CD4-positive, alpha-beta T cell treated with Interleukin-4 for 4 hours (primary cell): ENCODE data around the gene PTPRQ.
"Not testable (repeated sequence)": the region's sequence is repeated elsewhere in the genome, so short reads cannot be mapped to it uniquely, and the experiment has no call there.

Source experiments
- DNase-seq: peaks from one replicate; pipeline ENCODE4 v3.0.0-alpha.2; 2020

Gene PTPRQ, protein sequence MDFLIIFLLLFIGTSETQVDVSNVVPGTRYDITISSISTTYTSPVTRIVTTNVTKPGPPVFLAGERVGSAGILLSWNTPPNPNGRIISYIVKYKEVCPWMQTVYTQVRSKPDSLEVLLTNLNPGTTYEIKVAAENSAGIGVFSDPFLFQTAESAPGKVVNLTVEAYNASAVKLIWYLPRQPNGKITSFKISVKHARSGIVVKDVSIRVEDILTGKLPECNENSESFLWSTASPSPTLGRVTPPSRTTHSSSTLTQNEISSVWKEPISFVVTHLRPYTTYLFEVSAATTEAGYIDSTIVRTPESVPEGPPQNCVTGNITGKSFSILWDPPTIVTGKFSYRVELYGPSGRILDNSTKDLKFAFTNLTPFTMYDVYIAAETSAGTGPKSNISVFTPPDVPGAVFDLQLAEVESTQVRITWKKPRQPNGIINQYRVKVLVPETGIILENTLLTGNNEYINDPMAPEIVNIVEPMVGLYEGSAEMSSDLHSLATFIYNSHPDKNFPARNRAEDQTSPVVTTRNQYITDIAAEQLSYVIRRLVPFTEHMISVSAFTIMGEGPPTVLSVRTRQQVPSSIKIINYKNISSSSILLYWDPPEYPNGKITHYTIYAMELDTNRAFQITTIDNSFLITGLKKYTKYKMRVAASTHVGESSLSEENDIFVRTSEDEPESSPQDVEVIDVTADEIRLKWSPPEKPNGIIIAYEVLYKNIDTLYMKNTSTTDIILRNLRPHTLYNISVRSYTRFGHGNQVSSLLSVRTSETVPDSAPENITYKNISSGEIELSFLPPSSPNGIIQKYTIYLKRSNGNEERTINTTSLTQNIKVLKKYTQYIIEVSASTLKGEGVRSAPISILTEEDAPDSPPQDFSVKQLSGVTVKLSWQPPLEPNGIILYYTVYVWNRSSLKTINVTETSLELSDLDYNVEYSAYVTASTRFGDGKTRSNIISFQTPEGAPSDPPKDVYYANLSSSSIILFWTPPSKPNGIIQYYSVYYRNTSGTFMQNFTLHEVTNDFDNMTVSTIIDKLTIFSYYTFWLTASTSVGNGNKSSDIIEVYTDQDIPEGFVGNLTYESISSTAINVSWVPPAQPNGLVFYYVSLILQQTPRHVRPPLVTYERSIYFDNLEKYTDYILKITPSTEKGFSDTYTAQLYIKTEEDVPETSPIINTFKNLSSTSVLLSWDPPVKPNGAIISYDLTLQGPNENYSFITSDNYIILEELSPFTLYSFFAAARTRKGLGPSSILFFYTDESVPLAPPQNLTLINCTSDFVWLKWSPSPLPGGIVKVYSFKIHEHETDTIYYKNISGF (N-terminal part only)

DNA sequence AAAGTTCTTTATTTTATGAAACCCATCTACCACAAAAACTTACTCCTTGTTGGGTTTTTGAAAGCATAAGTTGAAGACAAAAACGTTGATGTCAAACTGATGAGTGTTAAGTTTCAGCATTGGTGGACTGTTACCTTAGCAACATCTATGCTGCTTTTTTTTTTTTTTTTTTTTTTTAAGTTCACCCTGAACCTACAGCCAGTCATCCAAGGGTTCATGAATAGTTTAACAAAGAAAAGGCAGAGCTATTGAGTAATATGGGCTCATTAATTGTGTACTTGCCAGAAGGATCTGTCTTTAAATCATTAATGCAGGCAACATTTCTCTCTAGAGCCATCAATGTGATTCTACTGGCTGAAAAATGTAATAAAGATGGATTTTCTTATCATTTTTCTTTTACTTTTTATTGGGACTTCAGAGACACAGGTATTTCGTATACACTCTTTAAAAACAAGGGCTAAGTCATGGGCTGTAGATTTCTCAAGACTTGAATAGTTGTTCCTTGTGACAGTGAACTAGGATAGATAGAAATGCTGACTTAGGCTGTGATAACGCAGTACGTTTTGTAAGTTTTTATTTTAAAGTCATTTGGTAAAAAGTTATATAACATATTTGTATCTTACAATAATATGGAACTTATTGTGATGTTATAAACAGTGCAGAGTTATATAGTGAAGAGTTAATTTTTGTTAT lies at the start of gene PTPRQ:
Gene PTPRQ, plus strand, starts transcription at position 262 of the 693 bp plus-strand sequence. Its CDS starts 111 bp downstream, at position 373.
- DNase-seq: no peak

DNA sequence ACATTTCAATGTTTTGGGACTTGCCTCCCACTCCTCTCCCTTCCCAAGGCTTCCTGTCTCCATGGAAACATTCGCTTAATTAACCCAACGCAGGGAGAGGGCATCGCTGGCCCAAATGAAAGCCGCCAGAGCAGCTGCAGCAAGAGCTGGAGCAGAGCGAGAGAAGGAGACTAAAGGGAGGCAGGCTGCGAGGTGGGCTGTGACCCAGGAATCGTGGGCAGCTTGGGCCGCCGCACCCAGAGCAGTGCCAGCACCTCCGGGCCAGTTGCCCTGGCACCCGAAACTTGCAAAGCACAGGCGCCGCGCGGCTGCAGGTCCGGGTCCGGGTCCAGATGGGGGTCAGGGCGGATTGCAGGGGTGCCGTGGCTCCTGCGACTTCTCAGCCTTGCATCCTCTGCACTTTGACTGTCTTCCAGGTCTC lies 43.5 kb upstream of the PTPRQ start:
- no peak for DNase-seq

DNA sequence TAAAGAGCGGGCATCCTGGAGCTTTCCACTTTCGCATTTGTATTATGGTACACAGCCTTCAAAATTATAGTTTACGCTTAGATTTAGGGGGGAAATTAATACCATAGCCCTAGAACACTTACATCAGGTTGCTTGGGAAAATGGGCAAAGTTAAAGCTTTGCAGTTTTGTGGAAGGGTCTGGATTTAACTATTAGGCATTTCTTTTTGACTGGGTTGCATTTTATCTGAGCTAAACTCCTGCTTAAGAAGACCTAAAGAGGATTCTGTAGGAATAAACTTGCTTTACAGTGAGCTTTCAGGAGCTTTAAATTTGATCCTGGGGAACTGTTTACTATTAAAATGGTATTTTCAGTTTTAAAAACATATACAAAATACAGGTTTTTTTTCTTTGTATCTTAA lies 42.8 kb upstream of the PTPRQ start:
- DNase-seq: no peak

DNA sequence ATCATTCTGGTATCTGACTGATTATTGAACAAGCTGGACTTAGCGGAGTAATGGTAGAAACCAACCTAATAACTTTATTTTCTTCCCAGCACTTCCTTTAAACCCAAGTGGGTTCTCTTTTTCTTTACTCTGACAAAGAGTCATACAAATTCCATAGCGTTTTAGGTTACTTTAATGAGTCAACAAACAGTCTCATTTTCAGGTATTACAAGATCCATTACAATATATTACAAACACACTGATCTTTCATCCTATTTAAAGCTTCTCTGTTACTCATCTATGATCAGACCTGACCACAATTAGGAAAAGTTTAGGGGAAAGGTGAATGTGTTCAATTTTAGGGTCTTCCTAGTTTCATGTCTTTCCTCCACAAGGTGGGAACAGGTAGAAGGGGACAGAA lies 39.4 kb upstream of the PTPRQ start:
- no peak for DNase-seq

DNA sequence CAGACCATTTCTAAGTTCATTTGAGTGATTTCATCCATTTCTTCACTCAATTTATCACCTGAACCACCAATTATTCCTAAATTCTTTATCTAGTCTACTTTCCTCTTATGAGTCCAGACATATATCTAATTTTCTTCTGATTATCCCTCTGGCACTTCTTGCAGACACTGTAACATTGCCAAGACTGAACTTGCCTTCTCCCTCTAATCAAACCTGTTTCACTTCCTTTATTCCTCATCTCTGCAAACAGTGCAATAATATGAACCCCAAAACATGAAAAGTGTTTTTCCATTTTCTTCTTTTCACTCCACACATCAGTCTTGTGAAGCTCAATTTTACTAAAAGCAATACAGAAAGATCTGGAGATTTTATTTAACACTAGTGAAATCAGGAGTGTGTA lies 37.8 kb upstream of the PTPRQ start:
- no peak for DNase-seq

DNA sequence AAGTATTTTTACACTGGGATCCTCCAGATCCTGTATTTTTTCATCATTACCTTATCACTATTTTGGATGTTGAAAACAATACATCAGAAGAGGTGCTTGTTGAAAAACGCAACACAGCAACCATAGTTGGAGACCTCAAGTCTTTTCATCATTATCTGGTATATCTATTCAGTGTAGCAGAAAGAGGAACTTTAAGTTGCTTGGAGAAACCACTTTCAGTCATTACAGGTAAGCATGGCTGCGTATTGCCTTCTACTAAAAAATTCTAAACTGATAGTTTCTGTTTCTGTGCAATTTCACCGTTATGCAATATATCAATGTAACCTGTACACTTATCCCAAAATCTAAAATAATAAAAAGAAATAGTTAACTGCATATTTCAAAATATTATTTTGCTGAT lies 32.2 kb upstream of the PTPRQ start:
- DNase-seq: no peak

DNA sequence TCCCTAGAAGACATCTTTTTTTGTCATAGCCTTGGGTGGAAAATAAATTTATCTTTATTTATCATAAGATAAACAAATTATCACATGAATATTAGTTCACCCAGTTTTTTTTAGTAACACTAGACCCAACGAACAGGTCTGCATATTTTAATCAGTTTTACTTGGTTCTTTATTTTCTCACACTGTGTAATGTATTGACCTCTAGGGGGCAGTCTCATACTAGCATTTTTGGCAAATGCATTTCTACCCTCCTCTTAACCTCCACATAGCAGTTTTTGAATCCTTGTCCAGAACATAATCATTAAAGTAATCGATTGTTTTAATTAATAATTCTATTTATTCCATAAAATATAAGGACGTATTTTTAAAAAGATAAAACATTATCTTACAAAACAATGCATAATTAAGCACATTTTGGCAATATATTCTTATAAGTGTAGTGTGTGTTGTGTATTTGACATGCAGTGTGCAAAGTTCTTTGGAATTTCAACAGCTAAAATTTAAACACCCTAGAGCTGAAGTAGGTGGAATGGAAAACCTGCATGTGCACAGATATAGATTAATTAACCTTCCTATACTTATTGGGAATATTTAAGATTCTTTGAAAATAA lies 31.6 kb upstream of the PTPRQ start:
- no peak for DNase-seq

DNA sequence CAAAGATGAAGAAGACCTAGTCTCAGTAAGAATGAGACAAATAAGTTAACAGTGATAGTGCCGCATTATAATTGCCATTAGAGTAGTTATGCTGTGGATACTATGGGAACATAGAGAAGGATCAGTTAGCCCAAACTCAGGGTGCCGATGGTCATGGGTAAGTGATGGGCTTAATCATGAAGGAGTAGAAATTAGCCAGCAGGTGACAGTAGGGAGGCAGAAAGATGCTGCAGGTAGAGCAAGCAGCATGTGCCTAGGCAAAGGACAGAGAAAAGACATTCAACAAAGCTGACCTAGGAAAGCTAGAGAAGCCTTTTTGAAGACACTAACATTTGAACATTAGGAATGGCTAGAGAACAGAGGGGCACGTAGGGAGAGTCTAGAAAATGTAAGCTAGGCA lies 30.6 kb upstream of the PTPRQ start:
- no peak for DNase-seq

DNA sequence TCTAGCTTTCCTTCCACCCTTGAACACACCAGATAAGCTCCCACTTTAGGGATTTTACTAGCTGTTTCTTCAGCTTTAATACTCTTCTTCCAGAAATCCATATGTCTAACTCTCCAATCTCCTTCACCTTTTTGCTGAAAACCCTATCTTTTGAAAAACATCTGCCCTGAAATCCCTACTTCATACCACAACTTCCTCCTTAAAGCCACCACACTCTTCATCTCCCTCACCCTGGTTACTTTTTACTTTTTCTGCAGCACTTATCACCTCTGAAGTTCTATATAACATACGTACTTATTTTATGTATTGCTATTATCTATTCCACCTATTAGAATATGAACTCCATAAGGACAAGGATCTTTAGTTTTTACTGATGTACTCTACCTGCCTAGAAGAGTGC lies 28.6 kb upstream of the PTPRQ start:
- DNase-seq: no peak

DNA sequence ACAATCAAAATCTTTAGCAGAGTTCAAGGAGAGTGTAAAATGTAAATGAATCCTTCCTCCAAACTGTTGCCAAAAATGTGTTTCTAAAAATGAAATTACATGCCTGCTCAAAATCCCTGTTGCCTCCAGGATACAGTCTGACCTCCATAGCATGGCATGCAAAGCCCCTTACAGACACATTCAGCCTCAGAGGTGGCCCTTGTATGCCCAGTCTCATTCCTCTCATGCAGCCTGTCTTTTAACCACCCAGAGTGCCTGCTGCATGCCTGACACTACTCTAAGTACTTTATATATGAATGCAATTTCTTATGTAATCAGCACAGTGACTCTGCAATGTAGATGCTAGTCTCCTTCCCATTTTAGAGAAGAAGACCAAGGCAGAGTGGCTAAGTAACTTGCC lies 24.4 kb upstream of the PTPRQ start:
- no peak for DNase-seq

DNA sequence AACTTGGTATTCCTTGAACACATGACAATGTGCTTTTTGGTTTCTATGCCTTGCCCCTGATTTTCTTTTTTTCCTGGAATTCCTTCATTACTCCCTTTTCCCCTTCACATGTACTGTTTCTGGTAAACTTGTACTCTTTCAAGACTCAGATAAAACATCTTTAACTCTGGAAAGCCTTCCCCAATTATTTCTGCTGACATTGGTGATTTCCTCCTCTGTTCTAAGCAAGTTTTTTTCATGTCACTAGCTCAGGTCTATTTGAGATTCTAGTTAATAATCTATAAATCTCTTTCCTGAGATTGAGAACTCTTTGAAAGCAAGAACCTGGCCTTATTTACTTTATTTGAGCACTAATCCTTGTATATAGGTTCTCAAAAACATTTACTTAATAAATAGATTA lies 24.0 kb upstream of the PTPRQ start:
- DNase-seq: no peak

DNA sequence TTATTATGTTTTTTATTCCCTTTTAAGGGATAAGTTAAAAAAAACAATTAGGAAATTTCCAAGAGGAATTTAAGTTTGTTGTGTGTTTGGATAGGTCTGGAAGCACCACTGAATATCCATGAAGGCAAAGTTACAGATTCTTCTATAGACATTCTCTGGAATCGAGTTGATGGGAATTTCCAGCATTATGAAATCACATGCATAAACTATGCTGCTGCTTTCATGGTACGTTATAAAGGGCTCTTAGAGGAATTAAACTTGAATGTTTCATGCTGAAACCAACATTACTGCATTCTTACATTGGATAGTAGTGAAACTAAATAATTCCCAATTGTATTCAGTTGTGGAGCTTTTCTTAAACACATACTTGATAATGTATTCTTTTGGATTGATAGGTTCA lies 21.5 kb upstream of the PTPRQ start:
- DNase-seq: no peak

DNA sequence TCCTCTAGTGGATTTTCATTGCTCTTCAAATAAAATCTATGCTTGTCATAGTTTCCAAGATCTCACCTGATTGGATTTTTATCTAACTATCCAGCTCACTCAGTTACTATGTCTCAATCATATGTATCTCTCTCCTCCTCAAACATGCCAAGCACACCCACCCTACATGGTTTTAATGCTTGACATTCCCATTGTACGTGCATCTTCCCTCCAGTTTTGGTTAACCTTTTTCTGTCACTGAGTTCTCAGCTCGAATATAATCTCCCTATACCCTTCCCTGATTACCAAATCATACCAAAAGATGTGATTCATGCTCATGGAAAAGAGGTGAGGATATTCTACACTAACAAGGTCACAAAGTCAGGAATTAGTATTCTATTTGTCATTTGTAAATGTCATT lies 12.0 kb upstream of the PTPRQ start:
- DNase-seq: no peak

DNA sequence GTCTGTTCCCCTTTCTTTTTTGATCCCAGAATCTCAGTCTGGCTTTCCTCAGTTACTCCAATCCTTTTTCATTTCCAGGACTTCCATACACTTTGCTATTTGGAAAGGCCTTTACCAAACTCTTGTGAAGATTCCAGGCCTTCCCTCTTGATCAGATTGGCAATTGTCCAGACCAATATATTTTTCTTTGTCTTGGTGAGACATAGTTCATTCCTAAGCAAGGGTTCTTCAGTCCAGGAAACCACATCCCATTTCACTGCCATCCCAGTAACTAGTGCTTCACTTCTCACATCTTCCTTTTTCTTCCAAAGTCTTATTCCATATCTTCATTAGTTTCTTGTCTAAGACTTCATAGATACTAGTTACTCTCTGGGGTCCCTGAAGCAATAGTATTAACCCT lies 2.1 kb upstream of the PTPRQ start:
- DNase-seq: no peak

DNA sequence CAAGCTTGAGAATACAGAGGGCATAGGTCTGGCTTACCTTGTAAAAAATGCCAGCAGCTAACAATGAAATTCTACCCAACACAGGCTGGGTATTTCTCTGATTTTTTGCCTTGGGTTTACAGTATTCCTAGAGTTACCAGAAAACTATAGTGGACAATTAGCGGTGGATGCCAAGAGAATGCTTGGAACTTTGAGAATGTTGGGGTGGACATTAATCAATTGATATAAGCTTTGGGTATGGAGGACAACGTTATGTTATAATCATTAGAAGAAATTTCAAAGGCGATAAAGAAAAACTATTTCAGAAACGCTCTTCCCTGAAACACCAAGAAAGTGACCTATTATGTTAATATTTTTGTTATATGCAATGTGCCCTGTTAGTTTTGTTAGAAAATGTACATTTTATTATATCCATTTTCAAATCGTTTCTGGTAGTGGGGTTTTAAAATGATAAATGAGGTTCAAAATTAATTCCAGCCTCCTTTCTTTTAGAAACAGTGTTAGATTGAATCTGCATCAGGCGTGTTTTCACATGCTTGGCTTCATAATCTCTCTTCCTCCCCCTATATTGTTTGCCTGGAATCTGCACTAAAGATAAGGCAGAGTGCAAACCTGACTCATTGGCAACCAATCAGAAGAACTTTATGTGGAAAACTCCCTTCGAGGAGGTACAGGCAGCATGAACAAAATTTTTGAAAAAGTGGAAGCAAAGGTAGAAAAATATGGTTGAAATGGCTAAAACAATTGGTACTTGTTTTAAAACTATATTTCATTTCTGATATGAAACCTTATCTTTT lies 1.4 kb upstream of the PTPRQ start:
- DNase-seq: no peak

DNA sequence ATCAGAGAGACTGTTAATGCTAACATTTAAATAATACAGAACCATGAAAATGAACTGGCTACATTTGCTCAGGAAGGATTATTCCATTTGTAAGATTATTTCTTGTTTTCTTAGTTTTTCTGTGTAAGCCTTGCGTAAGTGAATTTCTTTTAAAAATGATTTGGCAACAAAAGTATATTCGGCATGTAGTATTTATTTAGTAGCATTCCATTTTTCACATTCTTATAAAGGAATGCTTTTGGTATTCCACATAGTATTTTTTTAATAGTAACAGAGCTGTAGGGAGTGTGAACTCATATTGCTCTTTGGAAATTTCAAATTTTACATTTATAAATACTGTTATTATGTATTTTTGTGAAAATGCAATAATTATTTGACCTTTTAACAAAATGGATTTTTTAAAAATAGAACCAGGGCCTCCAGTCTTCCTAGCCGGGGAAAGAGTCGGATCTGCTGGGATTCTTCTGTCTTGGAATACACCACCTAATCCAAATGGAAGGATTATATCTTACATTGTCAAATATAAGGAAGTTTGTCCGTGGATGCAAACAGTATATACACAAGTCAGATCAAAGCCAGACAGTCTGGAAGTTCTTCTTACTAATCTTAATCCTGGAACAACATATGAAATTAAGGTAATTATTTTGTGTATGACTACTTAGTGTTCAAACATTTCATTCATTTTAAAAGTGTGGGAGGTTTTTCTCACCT lies 1.2 kb downstream of the PTPRQ start:
- DNase-seq: no peak

DNA sequence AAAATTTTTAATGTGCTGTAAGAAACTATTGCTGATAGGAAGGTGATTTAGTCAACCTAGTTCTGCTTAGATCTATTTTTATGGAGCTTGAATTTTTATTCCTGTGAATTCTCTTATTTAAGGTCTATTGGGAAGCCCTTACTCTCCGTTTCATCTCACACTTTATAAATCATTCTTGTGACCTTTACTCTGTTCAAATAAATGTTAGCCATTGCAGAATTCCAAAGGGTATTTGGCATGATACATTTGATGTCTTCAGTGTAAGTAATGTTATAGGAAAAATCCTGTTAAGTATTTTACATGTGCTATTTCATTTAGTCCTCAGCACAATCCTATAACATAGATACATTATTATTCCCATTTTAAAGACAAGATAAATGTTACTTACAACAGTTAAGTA lies 12.5 kb downstream of the PTPRQ start:
- no peak for DNase-seq

DNA sequence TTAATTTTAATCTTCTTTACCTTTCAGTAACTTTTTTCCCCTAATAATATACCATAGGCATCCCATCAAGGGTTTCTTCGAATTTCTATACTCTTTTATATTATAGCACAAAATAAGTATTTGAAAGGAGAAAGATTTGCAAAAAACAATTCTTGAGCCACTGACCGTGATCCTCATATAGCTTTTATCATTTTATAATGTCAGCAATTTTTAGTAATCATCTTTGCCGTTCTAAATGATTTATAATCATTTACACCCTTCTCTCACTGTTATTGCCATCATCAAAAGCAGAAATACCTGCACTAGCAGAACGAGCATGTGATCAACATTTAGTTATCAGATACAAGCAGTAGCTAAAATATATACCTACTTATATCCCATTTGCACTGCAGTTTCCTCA lies 16.9 kb downstream of the PTPRQ start:
- DNase-seq: no peak

DNA sequence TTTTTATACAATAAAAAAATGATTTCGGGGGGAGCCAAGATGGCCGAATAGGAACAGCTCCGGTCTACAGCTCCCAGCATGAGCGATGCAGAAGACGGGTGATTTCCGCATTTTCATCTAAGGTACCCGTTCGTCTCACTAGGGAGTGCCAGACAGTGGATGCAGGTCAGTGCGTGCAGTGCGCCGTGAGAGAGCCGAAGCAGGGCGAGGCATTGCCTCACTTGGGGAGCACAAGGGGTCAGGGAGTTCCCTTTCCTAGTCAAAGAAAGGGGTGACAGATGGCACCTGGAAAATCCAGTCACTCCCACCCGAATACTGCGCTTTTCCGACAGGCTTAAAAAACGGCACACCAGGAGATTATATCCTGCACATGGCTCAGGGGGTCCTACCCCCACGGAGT lies 17.8 kb downstream of the PTPRQ start:
- not testable (repeated sequence) for DNase-seq

DNA sequence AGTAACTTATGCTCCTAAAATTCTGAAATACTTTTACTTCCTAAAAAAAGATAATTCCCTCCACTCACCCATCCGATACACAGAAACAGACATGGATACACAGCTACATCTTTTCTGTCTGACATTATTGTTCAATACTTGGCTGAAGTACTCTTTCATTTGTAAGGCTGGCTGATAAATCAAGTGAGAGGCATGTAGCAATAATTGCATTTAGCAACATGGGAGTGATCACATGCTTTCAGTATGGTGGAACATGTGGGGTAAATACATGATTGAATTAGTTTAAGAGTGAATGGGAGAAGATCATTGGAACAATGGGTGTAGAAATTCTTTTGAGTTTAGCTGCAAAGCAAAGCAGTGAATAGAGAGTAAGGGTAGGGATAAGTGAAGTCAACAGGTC lies 25.6 kb downstream of the PTPRQ start:
- no peak for DNase-seq

DNA sequence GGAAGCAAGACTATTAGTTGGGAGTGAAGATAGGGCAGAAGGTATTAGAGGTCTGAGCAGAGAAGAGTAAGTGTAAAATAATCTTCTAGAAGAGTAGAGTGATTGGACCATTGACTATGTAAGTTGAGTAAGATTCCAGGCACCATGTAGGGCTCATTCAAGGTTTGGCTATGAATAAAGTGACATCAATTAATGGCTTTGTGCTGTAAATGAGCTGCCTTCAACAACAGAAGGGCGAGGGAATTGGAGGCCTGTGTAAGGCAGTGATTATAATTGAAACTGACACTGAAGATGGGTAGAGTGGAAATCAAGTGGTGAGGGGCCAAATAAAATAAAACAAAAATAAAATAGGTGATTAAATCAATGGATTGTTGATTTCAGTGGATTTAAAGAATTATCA lies 26.4 kb downstream of the PTPRQ start:
- DNase-seq: no peak
